Naive thymus-derived CD4-positive, alpha-beta T cell (primary cell): Measurements from ENCODE around the gene CGB1. TPM values are rescaled to one million over a fixed set of nuclear protein-coding genes. Genes with fewer than 3 reads are reported as not detected.

ENCODE experiments used
- microRNA-seq: library from miRNA; unstranded; fragments of <30 nt; microRNA quantifications from one replicate; pipeline ENCODE4 v1.2.0, GENCODE V29; 2022; ENCODE audit warnings: borderline microRNAs expressed
- polyA plus RNA-seq, 2 donors: library from polyadenylated mRNA; unstranded; fragments of 300-500 nt; fragmentation: Illumina TruSeq; gene quantifications; one replicate each; pipeline ENCODE4 v1.2.3, GENCODE V29; 2021
- total RNA-seq, 6 experiments: library from RNA in 5 of 6; stranded (reverse) in 5 of 6; gene quantifications; 1 replicate in 5 of 6; 2 replicates in 1 of 6; pipeline ENCODE4 v1.2.3 and lab custom pipeline; 2021 to 2026

Gene CGB1
- total and polyA plus RNA-seq, 7 experiments from 2014 or later: not detected

Small RNA genes lying within 50 kb of the gene (microRNA-seq; reads per million reads assigned to microRNA genes)
- gene MIR6798: not detected

Other genes starting within 250 kb of the CGB1 start
- 10 to 100 TPM; 16.7 to 53.1 (median 22.5) TPM for gene BCAT2, start 225.9 kb downstream of the CGB1 start, total RNA-seq
- gene BCAT2, start 225.9 kb downstream of the CGB1 start, polyA plus RNA-seq: 10 to 100 TPM; 25.5 to 30.9 TPM
- gene HSD17B14, start 200.4 kb downstream of the CGB1 start, total RNA-seq: 1 to 10 TPM in 2 of 5 experiments, under 1 TPM in 2, not detected in 1; 0.38 to 2.9 (median 1.2) TPM
- gene HSD17B14, start 200.4 kb downstream of the CGB1 start, polyA plus RNA-seq: 1 to 10 TPM in 1 of 2 donors, under 1 TPM in 1; 0.66 to 1.7 TPM
- gene PLEKHA4, start 168.3 kb downstream of the CGB1 start, total RNA-seq: 1 to 10 TPM; 2.1 to 7.4 (median 4.0) TPM
- gene PLEKHA4, start 168.3 kb downstream of the CGB1 start, polyA plus RNA-seq: 1 to 10 TPM; 2.6 to 5.6 TPM
- gene PPP1R15A, start 164.5 kb downstream of the CGB1 start, total RNA-seq: 1,000 to 10,000 TPM in 1 of 5 experiments, 100 to 1,000 TPM in 1, 10 to 100 TPM in 3; 31.5 to 1,030 (median 71.9) TPM
- 10 to 100 TPM; 23.0 to 29.8 TPM for gene PPP1R15A, start 164.5 kb downstream of the CGB1 start, polyA plus RNA-seq
- gene TULP2, start 138.2 kb downstream of the CGB1 start, total RNA-seq: not detected
- not detected for gene TULP2, start 138.2 kb downstream of the CGB1 start, polyA plus RNA-seq
- gene NUCB1, start 136.6 kb downstream of the CGB1 start, total RNA-seq: 100 to 1,000 TPM; 128 to 252 (median 142) TPM
- 100 to 1,000 TPM in 1 of 2 donors, 10 to 100 TPM in 1; 70.5 to 150 TPM for gene NUCB1, start 136.6 kb downstream of the CGB1 start, polyA plus RNA-seq
- 1 to 10 TPM; 1.1 to 1.7 (median 1.3) TPM for gene DHDH, start 103.2 kb downstream of the CGB1 start, total RNA-seq
- 1 to 10 TPM; 1.0 to 2.7 TPM for gene DHDH, start 103.2 kb downstream of the CGB1 start, polyA plus RNA-seq
- 100 to 1,000 TPM in 3 of 5 experiments, 10 to 100 TPM in 2; 78.7 to 355 (median 122) TPM for gene BAX, start 82.0 kb downstream of the CGB1 start, total RNA-seq
- gene BAX, start 82.0 kb downstream of the CGB1 start, polyA plus RNA-seq: 10 to 100 TPM; 49.1 to 66.3 TPM
- 1,000 to 10,000 TPM in 4 of 5 experiments, 100 to 1,000 TPM in 1; 888 to 1,929 (median 1,286) TPM for gene FTL, start 71.6 kb downstream of the CGB1 start, total RNA-seq
- gene FTL, start 71.6 kb downstream of the CGB1 start, polyA plus RNA-seq: 1,000 to 10,000 TPM; 3,820 to 4,967 TPM
- 10 to 100 TPM; 27.3 to 82.3 (median 50.7) TPM for gene GYS1, start 43.6 kb downstream of the CGB1 start, total RNA-seq
- 10 to 100 TPM; 22.6 to 40.3 TPM for gene GYS1, start 43.6 kb downstream of the CGB1 start, polyA plus RNA-seq
- gene RUVBL2, start 43.0 kb downstream of the CGB1 start, total RNA-seq: 10 to 100 TPM; 23.4 to 94.0 (median 24.1) TPM
- gene RUVBL2, start 43.0 kb downstream of the CGB1 start, polyA plus RNA-seq: 10 to 100 TPM; 58.7 to 72.9 TPM
- gene LHB, start 19.8 kb downstream of the CGB1 start, total RNA-seq: not detected
- gene LHB, start 19.8 kb downstream of the CGB1 start, polyA plus RNA-seq: not detected
- not detected for gene CGB3, start 12.6 kb downstream of the CGB1 start, total RNA-seq
- not detected for gene CGB3, start 12.6 kb downstream of the CGB1 start, polyA plus RNA-seq
- gene CGB2, start 5.0 kb downstream of the CGB1 start, total RNA-seq: not detected
- not detected for gene CGB2, start 5.0 kb downstream of the CGB1 start, polyA plus RNA-seq
- not detected for gene CGB5, start 7.0 kb upstream of the CGB1 start, total RNA-seq
- not detected for gene CGB5, start 7.0 kb upstream of the CGB1 start, polyA plus RNA-seq
- gene CGB8, start 12.2 kb upstream of the CGB1 start, total RNA-seq: not detected
- gene CGB8, start 12.2 kb upstream of the CGB1 start, polyA plus RNA-seq: not detected
- not detected for gene CGB7, start 20.9 kb upstream of the CGB1 start, total RNA-seq
- not detected for gene CGB7, start 20.9 kb upstream of the CGB1 start, polyA plus RNA-seq
- not detected for gene NTF4, start 27.9 kb upstream of the CGB1 start, total RNA-seq
- gene NTF4, start 27.9 kb upstream of the CGB1 start, polyA plus RNA-seq: not detected
- gene KCNA7, start 35.8 kb upstream of the CGB1 start, total RNA-seq: not detected
- not detected for gene KCNA7, start 35.8 kb upstream of the CGB1 start, polyA plus RNA-seq
- 100 to 1,000 TPM; 243 to 837 (median 449) TPM for gene SNRNP70, start 48.6 kb upstream of the CGB1 start, total RNA-seq
- gene SNRNP70, start 48.6 kb upstream of the CGB1 start, polyA plus RNA-seq: 10 to 100 TPM; 48.0 to 63.1 TPM
- 10 to 100 TPM in 4 of 5 experiments, 1 to 10 TPM in 1; 3.7 to 21.7 (median 10.8) TPM for gene LIN7B, start 77.5 kb upstream of the CGB1 start, total RNA-seq
- 1 to 10 TPM; 4.0 to 5.7 TPM for gene LIN7B, start 77.5 kb upstream of the CGB1 start, polyA plus RNA-seq
- 1 to 10 TPM; 1.3 to 2.8 (median 2.2) TPM for gene C19orf73, start 82.2 kb upstream of the CGB1 start, total RNA-seq
- gene C19orf73, start 82.2 kb upstream of the CGB1 start, polyA plus RNA-seq: 1 to 10 TPM; 4.3 to 4.8 TPM
- 1 to 10 TPM; 2.2 to 4.9 (median 3.3) TPM for gene PPFIA3, start 82.6 kb upstream of the CGB1 start, total RNA-seq
- gene PPFIA3, start 82.6 kb upstream of the CGB1 start, polyA plus RNA-seq: under 1 TPM; 0.15 to 0.54 TPM
- gene HRC, start 118.5 kb upstream of the CGB1 start, total RNA-seq: not detected
- gene HRC, start 118.5 kb upstream of the CGB1 start, polyA plus RNA-seq: not detected
- gene TRPM4, start 120.9 kb upstream of the CGB1 start, total RNA-seq: 1 to 10 TPM in 1 of 5 experiments, under 1 TPM in 3, not detected in 1; 0.72 to 3.2 (median 0.85) TPM
- gene TRPM4, start 120.9 kb upstream of the CGB1 start, polyA plus RNA-seq: under 1 TPM in 1 of 2 donors, not detected in 1; 0.13 TPM